Chondrocyte (in vitro differentiated cells): Measurements from ENCODE around the gene TSPAN18. TPM values are rescaled to one million over a fixed set of nuclear protein-coding genes. Genes with fewer than 3 reads are reported as not detected.
"Not testable (repeated sequence)": the region's sequence is repeated elsewhere in the genome, so short reads cannot be mapped to it uniquely, and the experiment has no call there.

Experiments
- DNase-seq: peaks from one replicate; pipeline ENCODE4 v3.0.0; 2021; ENCODE audit warnings: mixed read lengths, low spot score
- H3K27ac Mint-ChIP-seq: one replicate; pipeline ENCODE4 v1.8.0; 2021; ENCODE audit warnings: mild to moderate bottlenecking, moderate library complexity, mixed read lengths; ENCODE audit not compliant: unreplicated experiment
- H3K27me3 Mint-ChIP-seq: 2 replicates; pipeline ENCODE4 v1.8.0; 2021; ENCODE audit warnings: low read depth, mixed read lengths
- H3K36me3 Mint-ChIP-seq: 2 replicates; pipeline ENCODE4 v1.8.0; 2021; ENCODE audit warnings: low read depth, mixed read lengths
- H3K4me1 Mint-ChIP-seq: 2 replicates; pipeline ENCODE4 v1.8.0; 2021; ENCODE audit warnings: low read depth, mild to moderate bottlenecking, mixed read lengths
- H3K4me3 Mint-ChIP-seq: one replicate; pipeline ENCODE4 v1.8.0; 2021; ENCODE audit warnings: mild to moderate bottlenecking, moderate library complexity, mixed read lengths; ENCODE audit not compliant: unreplicated experiment
- H3K9me3 Mint-ChIP-seq: 2 replicates; pipeline ENCODE4 v1.8.0; 2021; ENCODE audit warnings: low read depth, mixed read lengths
- total RNA-seq: library from RNA; stranded (reverse); gene quantifications from 3 replicates; pipeline ENCODE4 v1.2.1, GENCODE V29; 2021
- TF ChIP-seq, protein P1 (sequence below): fragments of 200-600 bp; sonication (generic); IDR thresholded peaks from 2 replicates; pipeline ENCODE4 v1.5.0; 2021; ENCODE audit warnings: antibody characterized with exemption, mild to moderate bottlenecking, moderate library complexity

TSPAN18 gene
- total RNA-seq, 1 donor from 2014 or later = 4.0 TPM

DNA sequence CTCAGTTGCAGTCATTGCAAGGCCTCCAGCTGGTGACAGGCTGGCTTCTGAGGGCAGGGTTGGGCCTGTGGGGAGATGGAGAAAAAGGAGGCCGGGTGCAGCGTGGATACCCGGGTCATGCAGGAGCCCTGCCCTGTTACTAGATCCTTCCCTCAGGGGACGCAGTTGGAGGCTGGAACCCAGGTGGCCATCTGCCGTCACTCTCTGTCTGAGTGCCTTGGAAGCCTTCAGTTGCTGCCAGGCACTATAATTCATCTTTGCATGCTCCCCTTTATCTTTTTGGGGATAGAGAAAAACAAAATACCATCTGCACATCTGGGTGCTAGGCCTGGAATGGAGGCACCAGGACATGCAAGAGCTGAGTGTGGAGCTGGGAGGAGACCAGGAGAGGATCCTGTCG is 141.3 kb downstream of the TSPAN18 start:
- TF ChIP-seq, protein P1, sequence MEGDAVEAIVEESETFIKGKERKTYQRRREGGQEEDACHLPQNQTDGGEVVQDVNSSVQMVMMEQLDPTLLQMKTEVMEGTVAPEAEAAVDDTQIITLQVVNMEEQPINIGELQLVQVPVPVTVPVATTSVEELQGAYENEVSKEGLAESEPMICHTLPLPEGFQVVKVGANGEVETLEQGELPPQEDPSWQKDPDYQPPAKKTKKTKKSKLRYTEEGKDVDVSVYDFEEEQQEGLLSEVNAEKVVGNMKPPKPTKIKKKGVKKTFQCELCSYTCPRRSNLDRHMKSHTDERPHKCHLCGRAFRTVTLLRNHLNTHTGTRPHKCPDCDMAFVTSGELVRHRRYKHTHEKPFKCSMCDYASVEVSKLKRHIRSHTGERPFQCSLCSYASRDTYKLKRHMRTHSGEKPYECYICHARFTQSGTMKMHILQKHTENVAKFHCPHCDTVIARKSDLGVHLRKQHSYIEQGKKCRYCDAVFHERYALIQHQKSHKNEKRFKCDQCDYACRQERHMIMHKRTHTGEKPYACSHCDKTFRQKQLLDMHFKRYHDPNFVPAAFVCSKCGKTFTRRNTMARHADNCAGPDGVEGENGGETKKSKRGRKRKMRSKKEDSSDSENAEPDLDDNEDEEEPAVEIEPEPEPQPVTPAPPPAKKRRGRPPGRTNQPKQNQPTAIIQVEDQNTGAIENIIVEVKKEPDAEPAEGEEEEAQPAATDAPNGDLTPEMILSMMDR = no peak
- no peak overlapping the region for H3K4me3 Mint-ChIP-seq
- H3K4me1 Mint-ChIP-seq = peaks cover 29% of the 10 kb centered on the region
- no peaks in the 10 kb centered on the region for H3K9me3 Mint-ChIP-seq
- no peak overlapping the region for H3K27ac Mint-ChIP-seq
- H3K27me3 Mint-ChIP-seq = peaks cover 3% of the 10 kb centered on the region
- H3K36me3 Mint-ChIP-seq = no peaks in the 10 kb centered on the region
- DNase-seq = no peak

- TF ChIP-seq, protein P1 = no peak
These were observed 142.0 kb downstream of the TSPAN18 start for GRCh38 chr11:44868455-44869421.

DNA sequence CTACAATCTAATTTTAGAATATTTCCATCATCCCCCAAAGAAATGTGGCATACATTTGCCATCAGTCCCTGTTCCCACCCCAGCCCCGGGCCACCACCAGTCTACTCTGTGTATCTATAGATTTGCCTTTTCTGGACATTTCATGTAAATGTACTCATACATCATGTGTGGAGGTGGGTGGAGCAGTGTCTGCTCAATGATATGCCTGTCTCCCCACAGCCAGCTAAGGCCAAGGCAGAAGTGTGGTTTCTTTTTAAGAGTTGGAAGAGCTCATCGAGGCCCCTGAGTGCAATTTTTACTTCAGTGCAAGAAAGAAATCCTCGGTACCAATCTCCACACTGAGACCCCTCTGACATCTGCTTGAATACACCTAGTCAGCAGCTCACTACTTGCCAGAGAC is 143.4 kb downstream of the TSPAN18 start:
- Mint-ChIP-seq H3K9me3 (no peaks in the 10 kb centered on the region), H3K27me3 (peaks cover 6% of the 10 kb centered on the region), H3K36me3 (no peaks in the 10 kb centered on the region), H3K4me3 (no peak overlapping the region), H3K4me1 (peaks cover 18% of the 10 kb centered on the region), H3K27ac (no peak overlapping the region)
- TF ChIP-seq, protein P1 = no peak
- no peak for DNase-seq

More at GRCh38 chr11:44868455-44869421, 142.0 kb downstream of the TSPAN18 start:
- no peak overlapping the region for H3K27ac Mint-ChIP-seq
- no peak overlapping the region for H3K4me3 Mint-ChIP-seq
- H3K9me3 Mint-ChIP-seq = no peaks in the 10 kb centered on the region
- H3K36me3 Mint-ChIP-seq = no peaks in the 10 kb centered on the region
- peaks cover 23% of the 10 kb centered on the region for H3K4me1 Mint-ChIP-seq
- peaks cover 3% of the 10 kb centered on the region for H3K27me3 Mint-ChIP-seq
- no peak for DNase-seq

- H3K9me3 Mint-ChIP-seq = no peaks in the 10 kb centered on the region
- peaks cover 6% of the 10 kb centered on the region for H3K27me3 Mint-ChIP-seq
- H3K27ac Mint-ChIP-seq = no peak overlapping the region
- peaks cover 17% of the 10 kb centered on the region for H3K4me1 Mint-ChIP-seq
- H3K36me3 Mint-ChIP-seq = no peaks in the 10 kb centered on the region
- TF ChIP-seq, protein P1 = no peak
- no peak for DNase-seq
- H3K4me3 Mint-ChIP-seq = no peak overlapping the region
These were observed 143.9 kb downstream of the TSPAN18 start for GRCh38 chr11:44870615-44871176.

- H3K4me1 Mint-ChIP-seq = peaks cover 17% of the 10 kb centered on the region
- not testable (repeated sequence) for DNase-seq, H3K27me3 Mint-ChIP-seq, H3K9me3 Mint-ChIP-seq, H3K36me3 Mint-ChIP-seq, H3K27ac Mint-ChIP-seq, H3K4me3 Mint-ChIP-seq
These were observed 144.9 kb downstream of the TSPAN18 start for GRCh38 chr11:44871682-44872081.
